Measurements from ENCODE around the gene CTTNBP2. TPM values are rescaled to one million over a fixed set of nuclear protein-coding genes. Genes with fewer than 3 reads are reported as not detected.

The CTTNBP2 gene
- total and polyA plus RNA-seq, 2 of the 4 experiments (the other 2 are of a cell fraction): 6.6 to 11.3 TPM

- 0 out of 2 replicates have a peak overlapping the region, but pooled peaks have one; percentile 83 for H2AK5ac ChIP-seq (ENCODE audit: low read depth, low read length)
- no peak overlapping the region for H3K27ac ChIP-seq (ENCODE audit: insufficient read depth, low read length)
- no peaks in the 10 kb centered on the region for H3K36me3 ChIP-seq (ENCODE audit: control insufficient read depth, insufficient read depth, low read length)
- intact Hi-C loops (cut with micrococcal nuclease) (no loop called here), in situ Hi-C loops (cut with MboI; ENCODE audit: low sequenced_read_pairs) (no loop called here), dilution Hi-C loops (cut with HindIII; ENCODE audit: low sequenced_read_pairs, unreplicated experiment) (no loop called here)
- H3K4me1 ChIP-seq (ENCODE audit: control insufficient read depth, insufficient read depth, low read length): peaks cover 17% of the 10 kb centered on the region
- peaks cover 7% of the 10 kb centered on the region for H3K9me1 ChIP-seq (ENCODE audit: insufficient read depth, low read length)
- no TSS peak for BruUV-seq (replicated peaks)
- ATAC-seq (ENCODE audit: low read depth) (peak; percentile 68), DNase-seq (peak; percentile 43)
- H3K4me2 ChIP-seq (ENCODE audit: low read depth, low read length): peak overlapping the region; percentile 17; the same call in 1 of the 2 replicates
- peak overlapping the region; percentile 95; the same call in 1 of the 2 replicates for H4K5ac ChIP-seq (ENCODE audit: low read depth, low read length)
- H3K4me3 ChIP-seq (ENCODE audit: insufficient read depth, low read depth, low read length): no peak overlapping the region
- H4K8ac ChIP-seq (ENCODE audit: low read depth in 2 of 2, low read length in 2 of 2): peak overlapping the region; percentile 52 to 78; a peak in 2 of 4 replicates
- H2AFZ ChIP-seq (replicated peaks; ENCODE audit: low read length, poor library complexity): no peak overlapping the region
- peak overlapping the region; percentile 83; the same call in 2 of the 3 replicates for H2BK15ac ChIP-seq (ENCODE audit: low read depth, low read length)
- no peaks in the 10 kb centered on the region for H4K20me1 ChIP-seq (ENCODE audit: insufficient read depth, low read length)
- H3K4ac ChIP-seq (ENCODE audit: low read depth, low read length): peak overlapping the region; percentile 88; the same call in 1 of the 2 replicates
- POLR2A ChIA-PET (ENCODE audit: unreplicated experiment): no interaction called here
- peak overlapping the region; percentile 77; the same call in 1 of the 2 replicates for H3K23ac ChIP-seq (ENCODE audit: low read depth, low read length)
- H2BK20ac ChIP-seq (ENCODE audit: low read depth, low read length): peak overlapping the region; percentile 94
- no peaks in the 10 kb centered on the region for H3K27me3 ChIP-seq (ENCODE audit: control insufficient read depth, insufficient read depth, low read length)
- H4K91ac ChIP-seq (ENCODE audit: insufficient read depth, low read depth, low read length): peak overlapping the region; percentile 92
- H3K79me1 ChIP-seq (ENCODE audit: low read depth in 1 of 2, low read length in 2 of 2): no peaks in the 10 kb centered on the region
- H3K9ac ChIP-seq (ENCODE audit: low read depth, low read length): no peak overlapping the region
- H2AK9ac ChIP-seq (replicated peaks; ENCODE audit: low read depth, low read length, poor library complexity): no peak overlapping the region
- peak overlapping the region; percentile 5; the same call in 1 of the 2 replicates for H3K56ac ChIP-seq (ENCODE audit: extremely low read depth, insufficient read depth, low read length)
- peak overlapping the region; percentile 93 for H2BK120ac ChIP-seq (ENCODE audit: low read depth, low read length)
- H3K14ac ChIP-seq (replicated peaks; ENCODE audit: low read depth, low read length): peak overlapping the region; percentile 54
- no CpG with 5 or more reads among the region's 2 CpGs for WGBS, 2 experiments (ENCODE audit: extremely low coverage in 2 of 2, insufficient read length in 1 of 2)
- H3K18ac ChIP-seq (ENCODE audit: low read depth, low read length): peak overlapping the region; percentile 100; the same call in 1 of the 2 replicates
- CTCF ChIA-PET: interaction anchor here (1.0 to 1.5 kb wide), 2 partner anchors 9 to 207 kb away, joined by 3 read pairs; no protein-coding TSS in a partner anchor
- TF ChIP-seq RCOR1 (IDR thresholded peaks at IDR 0.05; ENCODE audit: insufficient replicate concordance, low read length) (no peak), SMC3 (IDR thresholded peaks at IDR 0.05; ENCODE audit: low read depth, low read length) (no peak), RAD21 (IDR thresholded peaks at IDR 0.05; ENCODE audit: low read length) (no peak), MAFK (IDR thresholded peaks at IDR 0.05; ENCODE audit: low read depth, low read length) (no peak), USF2 (IDR thresholded peaks at IDR 0.05; ENCODE audit: low read depth, low read length) (no peak), ELK1 (IDR thresholded peaks at IDR 0.05; ENCODE audit: borderline replicate concordance, low read depth, low read length) (no peak), RFX5 (IDR thresholded peaks at IDR 0.05; ENCODE audit: low read depth, low read length) (no peak), MAZ (IDR thresholded peaks at IDR 0.05; ENCODE audit: borderline replicate concordance, low read depth, low read length) (no peak)
- no peaks in the 10 kb centered on the region for H3K9me3 ChIP-seq (ENCODE audit: control insufficient read depth, insufficient read depth, low read length)
- H2BK5ac ChIP-seq (ENCODE audit: low read depth, low read length, poor library complexity, severe bottlenecking): peak overlapping the region; percentile 50
Observed at GRCh38 chr7:117667456-117667855, 205.8 kb downstream of the CTTNBP2 start.
